COR-L47 (cell line): ENCODE results near the gene ZNF638.

Experiments
- DNase-seq: peaks from one replicate; lab custom pipeline; 2025; lab: John Stamatoyannopoulos, UW

The ZNF638 gene

GRCh38 chr2:71455741-71456569, 124.4 kb downstream of the ZNF638 start:
- no peak for DNase-seq

DNA sequence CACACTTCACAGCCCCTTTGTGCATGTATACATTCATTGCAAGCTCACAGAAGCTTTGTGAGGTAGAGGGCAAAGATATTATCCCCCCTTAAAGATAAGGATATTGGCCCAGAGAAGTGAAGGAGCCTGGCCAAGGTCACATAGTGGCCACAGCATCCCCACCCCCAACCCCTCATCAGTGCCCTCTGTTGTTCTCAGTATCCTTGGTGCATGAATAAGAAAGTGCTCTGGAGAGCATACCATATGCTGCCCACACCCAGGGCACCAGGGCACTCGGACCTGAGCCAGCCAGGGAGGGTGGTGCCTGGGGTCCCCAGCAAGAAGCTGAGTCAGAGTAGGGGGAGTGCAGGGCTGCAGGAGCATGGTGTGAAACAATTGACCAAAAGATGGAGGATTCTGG, 125.0 kb downstream of the ZNF638 start:
- DNase-seq = no peak

DNA sequence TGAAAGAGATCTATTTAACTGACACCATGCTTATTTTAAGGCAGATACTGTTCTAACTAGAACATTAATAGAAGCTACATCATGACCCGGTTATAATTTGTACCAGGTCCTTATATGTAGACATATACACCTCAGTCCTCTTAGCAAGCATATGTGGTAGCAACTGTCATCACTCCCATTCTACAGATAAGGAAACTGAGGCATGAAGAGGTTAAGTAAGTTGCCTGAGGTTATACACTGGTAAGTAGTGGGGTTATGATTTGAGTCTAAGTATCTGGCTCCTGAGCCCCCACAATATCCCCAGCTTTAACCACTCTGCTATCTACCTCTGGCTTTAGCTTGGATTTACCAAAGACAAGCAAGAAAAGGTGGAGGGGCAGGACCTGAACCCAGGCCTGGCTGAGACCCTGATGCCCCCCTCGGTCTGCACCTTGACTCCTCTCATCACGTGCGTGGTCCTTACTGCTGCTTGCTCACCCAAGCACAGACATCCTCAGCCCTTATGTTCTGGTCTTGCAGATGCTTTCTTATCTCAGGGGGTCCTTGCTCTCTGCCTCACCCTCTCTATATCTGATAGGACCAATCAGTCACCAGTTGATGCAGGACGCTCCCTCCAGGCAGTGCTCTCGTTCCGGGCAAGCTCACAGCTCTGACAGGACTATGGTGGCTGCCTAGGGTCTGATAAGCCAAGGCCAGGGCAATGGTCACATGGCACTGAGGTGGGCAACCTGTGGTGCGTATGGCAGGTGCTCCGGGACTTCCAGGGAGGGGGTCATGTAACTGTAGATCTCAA, 125.7 kb downstream of the ZNF638 start:
- DNase-seq = no peak

DNA sequence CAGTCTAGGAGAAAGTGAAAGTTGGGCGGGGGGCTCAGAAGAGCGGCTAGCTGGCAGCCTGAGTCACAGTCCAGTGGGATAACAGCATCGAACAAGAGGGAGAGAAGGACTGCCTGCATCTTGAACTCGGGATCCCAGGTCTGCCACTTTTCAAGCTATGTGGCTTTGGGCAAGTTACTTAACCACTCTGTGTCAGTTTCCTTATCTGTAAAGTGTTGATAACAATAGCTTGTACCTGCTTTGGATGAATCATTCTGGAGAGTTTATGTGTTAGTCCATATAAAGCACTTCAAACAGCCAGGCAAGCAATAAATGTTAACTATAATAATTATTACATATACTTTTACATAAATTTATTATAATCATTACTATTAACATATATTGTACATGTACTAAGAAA, 126.3 kb downstream of the ZNF638 start:
- DNase-seq = no peak

GRCh38 chr2:71458413-71459083, 127.0 kb downstream of the ZNF638 start:
- no peak for DNase-seq

GRCh38 chr2:71459084-71459431, 127.5 kb downstream of the ZNF638 start:
- DNase-seq = no peak

DNA sequence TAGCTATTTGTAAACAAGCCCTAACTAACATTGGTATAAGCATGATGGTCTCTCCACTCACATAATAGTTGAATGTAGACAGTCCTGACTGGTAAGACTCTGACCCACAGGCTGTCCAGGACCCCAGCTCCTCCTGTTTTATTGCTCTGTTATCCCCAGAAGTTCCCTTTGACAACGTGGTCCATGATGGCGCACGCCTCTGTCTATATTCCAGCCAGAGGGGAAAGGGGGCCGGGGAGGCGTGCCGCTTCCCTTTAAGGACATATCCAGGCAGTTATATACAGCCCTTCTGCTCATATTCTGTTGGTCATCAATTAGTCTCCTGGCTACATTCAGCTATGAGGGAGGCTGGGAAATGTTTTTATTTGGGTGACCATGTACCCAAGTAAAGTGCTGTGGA, 128.5 kb downstream of the ZNF638 start:
- no peak for DNase-seq

DNA sequence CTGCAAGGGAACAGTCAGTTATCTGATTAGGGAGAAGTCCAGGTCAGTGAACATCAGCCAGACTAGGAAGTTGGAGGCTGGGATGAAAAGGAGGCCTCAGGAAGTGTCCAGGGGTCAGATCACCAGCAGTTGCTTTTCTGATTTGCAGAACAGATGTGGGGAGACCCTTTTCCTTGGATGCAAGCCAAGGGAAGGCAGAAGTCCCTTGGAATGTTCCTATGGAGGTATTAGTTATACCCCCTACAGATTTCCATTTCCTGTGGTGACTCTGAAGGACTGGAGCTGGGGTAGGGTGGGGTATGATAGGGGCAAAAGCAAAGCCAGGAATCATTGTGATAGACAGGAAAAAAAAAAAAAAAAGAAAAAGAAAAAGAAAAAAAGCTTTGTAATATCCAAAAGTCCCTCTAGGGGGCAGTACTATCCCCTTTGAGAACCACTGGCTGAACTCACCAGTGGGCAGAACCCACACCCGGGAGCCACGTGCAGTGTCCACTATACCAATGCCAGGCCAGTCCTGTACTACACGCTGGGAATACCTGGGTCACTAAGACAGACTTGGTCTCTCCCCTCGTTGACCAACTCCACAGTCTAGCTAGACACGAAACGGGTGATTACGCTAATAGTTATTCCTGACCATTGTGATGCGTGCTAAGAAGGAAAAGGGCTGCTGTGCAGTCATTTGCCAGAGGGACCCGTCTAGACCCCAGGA, 129.2 kb downstream of the ZNF638 start:
- no peak for DNase-seq

GRCh38 chr2:71461304-71461671, 129.7 kb downstream of the ZNF638 start:
- DNase-seq = no peak

DNA sequence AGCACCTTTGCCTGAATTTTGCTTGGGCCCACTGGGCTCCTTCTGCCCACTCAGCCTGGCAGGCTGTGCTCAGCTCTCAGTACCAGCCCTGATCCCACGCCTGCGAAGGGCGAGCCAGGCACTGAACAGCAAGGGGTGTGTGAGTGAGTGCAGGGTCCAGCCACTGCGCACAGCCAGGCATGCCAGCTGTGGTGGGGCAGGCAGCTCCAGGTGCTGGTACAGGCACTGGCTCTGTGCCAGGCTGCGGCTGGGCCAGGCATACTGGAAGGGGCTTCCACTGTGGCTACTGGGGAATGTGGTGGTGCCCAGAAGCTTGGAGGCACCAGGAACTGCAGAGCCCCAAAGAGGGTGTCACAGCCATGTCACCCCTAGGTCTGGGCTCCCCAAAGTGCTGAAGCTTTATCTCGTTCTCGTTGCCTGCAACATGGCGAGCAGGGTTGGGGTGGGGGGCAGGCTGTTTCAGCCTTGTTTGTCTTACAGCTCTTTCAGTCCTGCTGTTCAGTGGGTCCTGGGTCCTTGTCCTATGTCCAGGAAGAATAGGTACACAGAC, 130.5 kb downstream of the ZNF638 start:
- no peak for DNase-seq

DNA sequence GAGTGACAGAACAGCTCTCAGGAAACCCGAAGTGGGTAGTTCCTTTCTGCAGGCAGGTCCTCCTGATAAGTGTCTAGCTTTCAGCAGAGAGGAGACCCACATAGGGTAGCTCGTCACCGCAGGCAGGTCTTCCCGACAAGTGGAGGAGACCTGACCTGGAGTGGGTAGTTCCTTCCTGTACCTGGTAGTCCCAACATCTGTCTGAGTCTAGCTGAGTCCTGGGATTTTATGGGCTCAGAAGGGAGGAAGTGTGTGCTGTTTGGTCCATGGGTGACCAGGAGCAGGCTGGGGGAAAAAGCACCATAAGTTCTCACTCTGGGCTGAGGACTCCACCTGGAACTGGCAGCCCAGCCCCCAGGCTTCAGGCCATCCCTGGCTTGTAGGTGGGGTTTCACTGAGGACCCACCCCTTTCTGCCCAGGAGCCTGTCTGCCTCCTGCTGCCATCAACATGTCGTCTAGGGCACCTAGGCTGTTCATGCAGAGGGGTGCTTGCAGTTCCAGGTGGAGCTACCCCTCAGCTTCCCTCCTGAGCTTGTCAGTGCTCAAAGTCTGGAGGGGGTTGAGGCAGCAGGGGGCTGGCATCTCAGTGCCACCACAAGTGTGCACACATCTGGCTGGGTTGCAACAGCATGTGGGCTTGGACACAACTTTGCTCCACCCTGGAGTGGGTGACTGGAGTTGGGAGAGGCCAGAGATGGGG, 131.2 kb downstream of the ZNF638 start:
- DNase-seq = no peak

GRCh38 chr2:71463342-71463654, 131.7 kb downstream of the ZNF638 start:
- DNase-seq = no peak

DNA sequence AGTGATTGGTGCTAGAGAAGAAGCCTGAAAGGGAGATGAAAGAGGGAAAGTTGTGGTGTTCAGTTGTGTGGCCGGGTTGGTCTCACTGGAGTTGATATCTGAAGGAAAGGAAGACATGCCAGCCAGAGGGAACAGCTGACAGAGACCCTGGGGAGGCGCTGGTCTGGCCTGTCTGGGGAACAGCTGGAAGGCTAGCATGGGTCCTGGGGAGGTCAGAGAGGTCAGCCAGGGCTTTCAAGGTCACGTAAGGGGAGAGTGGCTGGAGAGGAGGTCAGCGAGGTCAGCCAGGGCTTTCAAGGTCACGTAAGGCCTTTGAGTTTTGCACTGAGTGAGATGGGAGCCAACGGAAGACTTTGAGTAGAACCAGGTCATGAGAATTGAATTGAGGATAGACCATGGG, 132.8 kb downstream of the ZNF638 start:
- DNase-seq = no peak

DNA sequence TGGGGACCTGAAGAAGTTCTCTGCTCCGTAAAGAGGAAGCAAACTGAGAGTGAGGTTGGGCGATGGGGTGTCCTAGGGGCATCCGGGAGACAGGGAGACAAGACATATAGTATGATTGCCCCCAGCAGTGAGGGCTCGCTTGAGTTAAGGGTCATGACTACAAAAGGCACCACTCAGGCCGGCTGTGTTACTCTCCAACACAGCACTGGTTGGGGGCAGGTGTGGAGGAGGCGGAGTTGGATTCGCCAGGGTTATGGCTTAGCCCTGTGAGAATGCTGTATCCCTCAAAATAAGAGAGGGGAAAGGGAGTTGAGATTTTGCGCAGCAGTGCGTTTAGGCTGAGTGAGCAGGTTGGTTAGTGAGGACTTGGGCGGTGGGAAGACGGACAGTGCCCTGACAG, 133.8 kb downstream of the ZNF638 start:
- no peak for DNase-seq

DNA sequence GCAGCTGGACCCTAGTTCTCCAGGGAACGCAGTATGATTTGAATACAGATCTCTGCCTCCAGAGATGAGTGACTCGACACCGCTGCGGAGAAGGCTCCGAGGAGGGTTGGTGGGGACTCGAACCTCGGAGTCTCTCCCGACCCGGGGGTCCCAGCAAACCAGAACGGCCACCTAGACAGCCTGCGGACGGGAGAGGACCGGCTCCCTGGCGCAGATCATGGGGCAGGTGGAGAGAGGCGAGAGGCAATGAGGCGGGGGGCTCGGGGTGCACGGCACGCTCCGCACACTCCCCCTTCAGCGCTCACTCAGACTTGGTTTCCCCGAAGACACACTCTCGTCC, 134.3 kb downstream of the ZNF638 start:
- no peak for DNase-seq

DNA sequence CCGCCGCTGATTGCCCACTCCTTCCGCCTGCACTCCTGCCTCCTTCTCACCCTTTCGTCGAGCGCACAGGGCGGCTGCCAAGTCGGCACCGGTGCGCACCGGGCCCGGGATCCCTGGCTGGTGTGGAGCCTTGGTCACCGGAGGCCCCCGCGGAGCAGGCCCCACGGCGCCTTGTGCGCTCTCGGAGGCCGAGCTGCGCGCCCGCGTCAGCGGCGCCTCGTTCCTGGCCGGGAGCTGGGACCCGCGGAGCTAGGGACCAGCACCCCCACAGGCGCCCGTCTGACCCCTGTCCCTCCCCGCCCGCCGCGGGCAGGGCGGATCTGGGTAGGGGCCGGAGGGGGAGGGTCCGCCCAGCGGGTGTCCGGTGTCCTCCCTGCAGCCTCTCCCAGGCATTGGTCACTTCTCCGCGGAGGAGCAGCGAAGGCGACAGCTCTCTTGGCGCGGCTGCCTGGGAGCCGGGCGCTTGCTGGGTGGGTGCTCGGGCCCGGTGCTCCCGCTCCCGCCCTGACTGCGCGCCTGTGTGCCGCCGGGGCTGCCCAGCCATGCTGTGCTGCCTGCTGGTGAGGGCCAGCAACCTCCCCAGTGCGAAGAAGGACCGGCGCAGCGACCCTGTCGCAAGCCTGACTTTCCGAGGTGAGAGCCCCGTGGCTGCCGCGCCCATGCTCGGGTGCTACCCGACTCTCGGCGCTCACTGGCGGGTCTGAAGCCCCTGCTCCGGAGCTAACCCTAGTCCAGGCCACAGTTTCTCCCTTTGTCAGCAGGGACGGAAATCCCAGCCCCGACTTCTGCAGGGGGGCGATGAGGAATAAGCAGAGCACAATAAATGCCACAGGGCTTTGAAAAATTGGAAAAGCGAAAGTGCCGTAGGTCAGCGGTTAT, 135.0 kb downstream of the ZNF638 start:
- DNase-seq = peak; percentile 42

DNA sequence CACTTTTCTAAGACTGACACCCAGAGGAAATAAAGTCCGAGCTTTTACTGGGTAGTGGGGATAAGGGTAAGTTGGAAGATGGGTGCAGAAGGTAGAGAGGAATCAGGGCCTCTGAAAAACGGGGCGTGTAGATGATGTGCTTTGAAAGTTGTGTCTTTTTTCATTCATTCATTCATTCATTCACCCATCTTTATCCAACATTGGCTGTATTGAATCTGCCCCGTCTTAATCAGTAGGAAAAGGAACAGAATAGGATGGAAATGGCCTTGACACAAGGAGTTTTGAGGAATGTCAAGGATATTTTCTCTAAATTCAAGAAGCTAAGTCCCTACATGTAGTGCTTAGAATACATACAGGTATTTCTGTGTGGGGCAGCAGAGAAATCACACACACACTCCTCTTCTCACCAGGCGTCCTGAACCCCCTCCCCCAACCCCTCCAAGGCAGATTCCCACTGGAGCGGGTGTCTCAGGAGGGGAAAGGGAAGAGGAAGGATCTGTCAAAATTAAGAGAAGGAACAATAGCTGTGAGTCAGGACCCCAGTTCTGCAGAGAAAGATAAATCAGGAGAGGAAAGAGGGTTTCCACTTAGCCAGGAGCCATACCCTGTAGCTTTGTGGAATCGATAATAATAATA, 135.7 kb downstream of the ZNF638 start:
- no peak for DNase-seq

DNA sequence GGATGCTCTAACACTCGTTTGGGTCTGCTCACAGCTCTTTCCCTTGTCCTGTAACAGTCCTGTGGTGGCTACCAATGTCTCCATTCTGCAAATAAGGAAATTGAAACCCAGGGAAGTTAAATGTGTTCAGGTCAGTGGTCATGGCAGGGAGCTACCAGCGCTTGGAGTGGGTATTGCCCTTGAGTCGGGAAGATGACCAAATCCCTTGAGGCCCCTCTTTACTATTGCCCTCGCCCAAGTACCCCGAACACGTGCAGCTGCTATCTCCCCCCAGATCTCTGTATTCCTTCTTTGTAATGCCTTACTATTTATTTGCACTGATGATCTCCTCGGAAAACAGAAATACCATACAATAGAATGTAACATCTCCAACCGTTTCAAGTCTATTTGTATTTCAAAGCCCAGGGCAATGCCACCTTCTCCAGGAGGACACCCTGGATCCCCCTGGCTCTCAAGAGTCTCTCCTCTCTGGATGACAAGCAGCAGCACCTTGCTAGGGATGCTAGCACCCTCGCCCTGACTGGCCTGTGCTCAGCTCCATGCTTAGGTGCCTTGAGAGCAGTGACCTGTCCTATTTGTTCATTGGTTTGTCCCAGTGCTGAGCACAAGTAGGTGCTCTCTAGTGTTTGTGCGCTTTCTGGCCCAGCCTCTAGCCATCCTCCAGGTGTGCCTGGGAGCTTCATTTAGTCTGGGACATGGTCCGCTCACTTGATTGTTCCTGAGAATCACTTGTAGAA, 136.9 kb downstream of the ZNF638 start:
- no peak for DNase-seq
